NCI-H345 treated with DMSO at 0.1 percent for 48 hours (cell line): ENCODE data around the gene IARS1.

Experiments used
- DNase-seq: peaks from one replicate; lab custom pipeline; 2025; ENCODE audit not compliant: unreplicated experiment; lab: John Stamatoyannopoulos, UW

The IARS1 gene

DNA sequence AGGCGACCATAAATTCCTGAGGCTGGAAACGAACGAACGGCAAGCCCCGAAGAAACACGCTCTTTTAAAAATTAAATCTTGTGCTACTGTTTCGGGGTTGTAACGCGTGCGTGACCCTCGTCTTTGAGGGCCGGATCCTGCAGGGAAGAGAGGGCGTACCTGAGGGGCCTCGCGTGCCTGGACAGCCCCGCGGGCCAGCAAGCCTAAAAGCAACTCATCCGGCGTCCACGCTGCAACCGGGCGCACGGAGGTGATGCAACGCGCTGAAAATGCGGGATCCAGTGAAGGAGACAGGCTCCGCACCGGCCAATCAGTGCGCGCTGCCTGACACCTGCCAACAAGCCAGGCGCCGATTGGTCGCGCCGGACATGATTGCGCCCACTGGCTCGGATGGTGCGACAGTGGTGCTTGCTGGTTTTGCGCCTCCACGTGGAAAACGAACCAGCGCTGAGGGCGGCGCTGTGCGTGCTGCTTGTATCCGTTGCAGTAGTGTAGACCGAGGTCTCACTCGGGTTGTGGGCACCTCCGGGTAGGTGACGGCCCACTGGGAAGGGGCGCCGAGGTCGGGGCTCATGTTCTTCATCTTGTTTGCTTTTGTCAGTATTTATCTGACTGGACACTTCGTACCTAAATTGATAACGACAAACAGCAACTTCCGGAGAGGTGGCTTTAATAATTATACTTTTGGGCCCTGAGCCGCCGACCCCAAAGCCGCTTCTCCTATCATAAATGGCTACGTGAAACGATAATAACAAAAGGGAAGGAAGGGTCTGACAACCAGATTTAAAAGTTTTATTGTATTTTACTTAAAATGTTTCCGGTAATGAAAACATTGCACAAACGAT, at the start of gene IARS1:
Gene IARS1, minus strand, starts transcription at position 246 of the 845 bp plus-strand sequence. CDS start 4,278 bp downstream, outside the sequence.
- DNase-seq = peak; percentile 72

DNA sequence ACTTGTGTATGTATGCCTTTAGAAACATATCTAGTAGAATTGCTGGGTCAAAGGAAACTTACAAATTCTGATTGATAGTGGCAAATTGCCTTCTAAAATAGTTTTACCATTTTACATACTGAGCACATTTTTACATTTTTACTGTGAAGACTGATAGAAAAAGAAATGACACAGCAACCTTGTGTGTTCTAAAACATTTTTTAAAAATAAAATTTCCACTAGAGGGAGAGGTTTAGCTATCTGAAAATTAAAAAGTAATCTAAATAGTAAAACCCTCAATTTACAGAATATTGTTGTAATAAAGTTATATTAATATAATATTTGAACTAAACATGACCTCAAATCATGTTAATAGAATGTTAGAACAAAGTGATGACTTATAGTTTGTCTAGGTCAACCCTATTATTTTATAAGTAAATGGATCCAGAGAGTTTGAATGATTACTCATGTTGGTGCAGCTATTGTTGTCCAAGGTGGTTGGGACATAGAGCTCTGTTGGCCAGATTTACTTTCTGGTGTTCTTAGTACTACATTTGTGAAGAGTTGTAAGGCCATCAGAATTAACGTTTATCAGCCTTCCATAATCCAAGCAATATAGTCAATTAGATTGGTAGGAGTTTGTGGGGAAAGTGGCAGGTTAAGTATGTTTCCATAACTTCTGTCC, 49.5 kb upstream of the IARS1 start:
- no peak for DNase-seq

DNA sequence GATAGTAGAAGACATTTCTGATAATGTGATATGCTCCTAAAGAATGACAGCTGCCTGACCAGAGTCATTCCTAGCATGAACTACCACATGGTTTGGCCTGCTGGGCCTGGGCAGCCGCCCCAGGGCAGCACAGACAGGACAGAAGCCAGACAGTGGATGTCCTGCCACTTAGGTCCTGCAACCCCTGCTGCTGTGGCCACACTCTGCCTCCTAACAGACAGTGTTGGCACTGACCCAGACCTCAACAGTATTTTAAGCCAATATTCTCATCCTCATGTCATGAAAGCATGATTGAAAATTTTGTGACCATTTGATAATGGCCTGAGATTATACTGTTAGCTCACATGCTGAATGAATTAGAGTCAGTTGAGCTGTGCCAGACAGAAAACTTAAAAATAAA, 48.1 kb upstream of the IARS1 start:
- no peak for DNase-seq

DNA sequence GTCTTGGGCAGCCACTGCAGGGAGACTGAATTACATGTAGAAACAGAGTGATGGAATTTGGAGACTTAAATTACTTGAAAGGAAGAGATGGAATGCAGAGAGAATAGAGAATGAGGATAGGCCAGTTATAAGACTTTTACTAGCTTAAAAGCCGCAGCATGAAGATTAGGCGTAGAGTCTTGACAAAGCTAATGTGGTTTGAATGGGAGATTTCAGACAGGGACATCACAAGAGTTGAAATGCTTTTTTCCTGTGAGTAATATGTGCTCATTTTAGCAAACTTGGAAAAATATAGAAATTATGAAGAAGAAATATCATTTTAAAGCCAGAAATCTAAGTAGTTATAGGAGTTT, 39.8 kb upstream of the IARS1 start:
- no peak for DNase-seq

DNA sequence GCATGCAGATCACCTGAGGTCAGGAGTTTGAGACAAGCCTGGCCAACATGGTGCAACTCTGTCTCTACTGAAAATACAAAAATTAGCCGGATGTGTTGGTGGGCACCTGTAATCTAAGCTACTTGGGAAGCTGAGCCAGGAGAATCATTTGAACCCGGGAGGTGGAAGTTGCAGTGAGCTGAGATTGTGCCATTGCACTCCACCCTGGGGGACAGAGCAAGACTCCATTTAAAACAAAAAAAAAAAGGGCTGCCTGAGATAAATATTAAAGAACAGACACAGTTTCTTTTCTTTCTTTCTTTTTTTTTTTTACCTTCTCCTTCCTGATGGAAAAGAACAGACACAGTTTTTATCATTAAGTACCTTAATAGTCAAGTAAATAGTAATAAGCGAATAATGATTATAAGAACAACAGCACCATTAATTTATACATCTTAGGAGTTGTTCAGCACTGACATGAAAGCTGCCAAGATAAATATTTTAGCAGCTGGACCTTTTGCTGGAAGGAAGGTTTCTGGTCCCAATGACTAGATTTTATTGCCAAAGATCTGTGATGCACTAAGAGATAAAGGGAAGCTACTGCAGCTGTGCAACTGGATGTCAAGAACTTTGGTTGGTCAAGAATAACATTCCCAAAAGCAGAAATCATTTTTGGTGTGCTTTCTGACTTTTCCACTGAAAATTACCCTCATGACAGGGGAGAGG, 39.2 kb upstream of the IARS1 start:
- DNase-seq = no peak

DNA sequence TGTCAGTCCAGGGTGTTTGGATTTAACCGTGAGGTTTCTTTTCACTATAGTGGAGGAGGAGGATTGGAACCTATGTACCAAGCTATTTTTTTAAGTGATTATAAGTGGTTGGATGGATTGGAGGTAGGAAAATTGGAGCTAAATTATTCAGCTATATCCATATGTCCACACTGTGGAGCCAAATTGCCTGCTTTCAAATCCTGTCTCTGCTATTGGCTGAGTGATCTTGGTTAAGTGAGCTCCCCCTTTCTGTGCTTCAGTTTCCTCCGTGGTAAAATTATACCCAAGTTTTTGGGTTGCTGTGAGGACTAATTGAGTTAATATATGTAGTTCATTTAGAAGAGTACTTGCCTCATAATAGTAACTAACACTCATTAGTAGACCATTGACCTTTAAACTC, 34.7 kb upstream of the IARS1 start:
- no peak for DNase-seq

DNA sequence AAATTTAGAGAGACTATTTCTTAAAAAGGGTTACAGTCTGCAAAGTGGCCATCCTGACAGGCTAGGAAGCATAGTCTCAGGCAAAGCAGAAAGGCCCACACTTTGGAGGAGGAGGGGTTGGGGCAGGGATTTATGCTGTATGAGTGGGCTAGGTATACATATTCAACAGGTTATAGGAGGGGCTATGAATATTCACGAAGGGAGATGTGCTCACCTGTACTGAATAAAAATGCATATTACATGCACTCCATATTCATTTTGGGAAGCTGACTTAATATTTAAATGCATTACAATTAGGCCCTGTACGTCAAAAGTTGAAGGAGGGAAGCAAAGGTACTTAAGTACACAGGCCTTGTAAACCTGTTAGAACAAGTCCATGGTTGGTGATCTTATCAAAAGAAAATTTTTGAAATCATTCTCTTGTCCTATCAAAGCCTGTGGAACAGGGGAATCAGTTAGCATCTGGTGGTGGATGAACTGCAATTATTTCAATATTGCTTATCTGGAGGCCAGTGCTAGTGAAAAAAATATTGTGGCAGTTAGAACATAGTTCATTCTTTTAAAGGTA, 33.9 kb upstream of the IARS1 start:
- DNase-seq = no peak

DNA sequence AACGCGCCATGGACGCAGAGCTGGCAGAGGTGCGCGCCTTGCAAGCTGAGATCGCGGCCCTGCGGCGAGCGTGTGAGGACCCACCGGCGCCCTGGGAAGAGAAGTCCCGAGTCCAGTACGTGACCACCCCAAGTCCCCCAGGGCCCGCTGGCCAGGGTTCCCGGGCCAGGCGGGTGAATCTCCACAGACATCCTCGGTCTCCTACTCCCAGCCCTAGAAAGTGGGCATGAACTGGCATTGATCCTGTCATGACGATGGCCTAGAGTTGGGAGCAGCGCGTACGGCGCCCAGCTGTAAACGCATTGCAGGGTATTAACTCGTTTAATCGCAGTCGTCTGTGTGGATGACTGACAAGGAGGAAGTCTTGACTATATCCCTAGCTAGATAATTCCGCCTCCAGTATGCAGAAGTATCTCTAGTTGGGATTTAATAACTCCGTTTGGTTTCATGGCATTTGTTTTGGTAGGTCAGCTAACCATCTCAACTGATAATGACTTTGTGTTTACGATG, 32.5 kb upstream of the IARS1 start:
- no peak for DNase-seq

DNA sequence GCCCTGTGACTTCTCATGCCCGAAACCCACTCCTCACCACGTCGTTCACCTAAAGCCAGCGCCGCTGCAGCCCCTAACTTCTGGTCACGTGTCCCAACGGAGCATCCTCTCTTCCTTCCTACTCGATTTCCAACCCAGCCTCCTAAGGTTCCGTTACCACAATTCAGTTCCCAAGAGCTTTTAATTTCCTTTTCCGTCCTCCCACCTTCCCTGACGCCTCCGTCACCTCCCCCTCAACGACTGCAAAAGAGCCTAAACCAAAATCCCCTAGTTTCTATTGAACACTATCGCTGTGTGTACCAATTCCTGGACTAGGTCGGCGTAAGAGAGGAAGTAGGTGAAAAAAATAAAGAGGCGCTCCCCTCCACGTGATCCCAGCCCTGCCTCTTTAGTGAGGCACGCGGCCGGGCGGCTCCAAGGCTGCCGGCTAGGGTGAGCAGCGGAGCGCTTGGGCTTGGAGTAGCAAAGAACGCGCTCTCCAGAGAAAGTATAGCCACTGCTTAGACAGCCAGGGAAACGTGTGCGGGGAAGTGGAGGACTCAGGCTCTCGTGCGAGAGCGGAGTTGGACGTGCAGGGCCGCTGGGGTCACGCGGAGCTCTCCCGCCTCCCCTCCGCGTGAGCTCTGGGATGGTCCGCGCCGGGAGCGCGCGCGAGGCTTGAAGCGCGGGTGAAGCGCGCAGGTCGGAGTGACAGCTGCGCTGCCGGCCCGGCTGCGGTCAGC, 31.9 kb upstream of the IARS1 start, which contains the start of the genes CENPP and NOL8:
Gene CENPP, plus strand, starts transcription at position 685 of the 722 bp plus-strand sequence.
Gene NOL8, minus strand, starts transcription at position 82 of the 722 bp plus-strand sequence. CDS start 1,189 bp downstream, outside the sequence.
- DNase-seq = peak; percentile 84

DNA sequence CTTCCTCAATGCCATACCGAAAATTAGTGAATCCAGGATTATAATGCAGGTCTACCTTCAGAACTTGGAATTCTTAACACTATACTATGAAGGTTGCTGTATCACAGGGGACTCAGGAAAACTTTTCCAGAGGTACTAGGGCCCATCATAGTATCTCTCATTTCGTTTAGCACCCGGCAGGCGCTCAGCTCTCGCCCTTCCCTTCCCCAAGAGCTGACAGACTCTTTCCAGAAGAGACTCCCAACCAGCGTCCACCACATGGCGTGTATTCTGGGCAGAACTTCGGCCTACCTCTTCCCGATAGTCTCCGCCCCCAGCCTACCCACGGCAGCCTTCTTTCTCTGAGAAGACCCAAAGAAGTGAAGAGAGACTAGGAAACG, 31.4 kb upstream of the IARS1 start:
- no peak for DNase-seq

DNA sequence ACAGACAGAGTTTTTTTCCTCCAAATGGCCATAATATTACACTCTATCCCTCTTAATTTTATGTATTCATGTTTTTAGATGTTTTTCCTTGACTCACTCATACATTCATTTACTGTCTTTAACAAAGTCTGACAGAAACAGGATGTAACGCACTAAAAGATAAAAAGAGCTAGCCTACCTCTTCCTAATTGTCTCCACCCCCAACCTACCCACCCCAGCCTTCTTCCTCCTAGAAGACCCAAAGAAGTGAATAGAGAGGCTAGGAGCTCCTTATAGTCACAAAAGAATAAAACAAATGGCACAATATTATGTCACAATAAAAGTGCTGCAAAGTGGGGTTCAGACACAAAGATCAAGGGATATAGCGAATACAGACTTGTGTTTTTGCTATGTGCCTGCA, 30.9 kb upstream of the IARS1 start:
- DNase-seq = no peak

DNA sequence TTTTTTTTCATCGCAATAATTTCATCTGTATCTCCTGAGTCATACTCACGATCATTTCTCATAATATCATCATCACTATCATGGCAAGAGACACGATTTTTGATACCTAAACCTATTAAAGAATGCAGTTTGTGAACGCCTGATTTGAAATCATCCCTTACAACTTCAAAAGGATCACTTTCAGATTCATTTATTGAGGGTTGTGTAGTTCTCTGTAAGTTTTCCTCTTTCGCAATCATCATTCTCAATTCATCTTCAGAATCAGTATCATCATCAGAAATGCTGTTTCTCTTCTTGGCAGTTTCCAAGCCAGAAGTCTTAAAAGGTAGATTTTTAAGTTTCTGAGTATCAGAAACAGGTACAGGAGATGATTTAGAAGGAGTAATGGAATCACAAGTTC, 22.0 kb upstream of the IARS1 start:
- DNase-seq = no peak

DNA sequence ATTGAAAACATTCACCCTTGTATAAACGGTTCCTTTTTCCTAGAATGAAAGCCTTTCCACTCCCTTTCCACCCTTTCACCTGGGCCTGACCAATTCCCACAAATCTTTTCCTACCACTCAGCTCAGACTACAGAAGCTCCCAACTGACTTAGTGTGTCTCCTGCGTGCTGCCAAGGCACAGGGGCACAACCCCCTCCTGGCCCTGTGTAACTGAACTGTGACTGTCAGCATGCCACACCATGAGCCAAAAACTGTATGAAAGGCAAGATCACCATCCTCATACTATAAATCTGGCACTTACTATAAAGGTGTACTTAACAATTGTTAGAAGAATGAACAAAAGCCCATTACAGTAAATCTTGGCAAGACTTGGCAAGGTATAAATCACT, 20.1 kb upstream of the IARS1 start:
- DNase-seq = no peak

DNA sequence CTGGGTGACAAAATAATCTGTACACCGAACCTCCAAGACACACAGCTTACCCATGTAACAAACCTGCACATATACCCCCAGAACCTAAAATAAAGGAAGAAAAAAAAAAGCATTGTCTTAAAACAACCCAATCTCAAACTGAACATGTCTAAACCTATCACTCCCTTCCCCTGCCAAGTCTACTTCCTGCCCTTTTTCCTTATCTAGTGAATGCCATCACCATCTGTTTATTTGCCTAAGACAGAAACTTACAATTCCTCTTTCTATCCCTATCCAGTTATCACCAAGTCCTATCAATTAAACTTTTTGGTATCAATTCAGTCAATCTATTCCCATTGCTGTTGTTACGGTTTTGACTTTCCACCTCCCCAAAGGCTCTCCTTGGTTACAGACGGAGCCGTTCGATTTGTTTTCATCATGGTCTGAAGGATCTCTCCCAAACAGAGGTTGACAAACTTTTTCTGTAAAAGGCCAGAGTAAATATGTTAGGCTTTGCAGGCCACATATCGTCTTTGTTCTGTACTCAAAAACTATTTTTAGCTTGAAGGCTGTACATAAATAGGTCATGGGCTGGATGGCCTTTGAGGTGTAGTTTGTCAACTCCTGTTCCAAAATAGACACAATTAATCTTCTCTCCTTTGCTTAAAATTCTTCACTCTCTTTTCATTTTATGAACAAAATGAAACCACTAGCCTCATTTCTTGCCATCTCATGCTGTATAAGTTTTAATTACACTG, 19.6 kb upstream of the IARS1 start:
- DNase-seq = no peak

DNA sequence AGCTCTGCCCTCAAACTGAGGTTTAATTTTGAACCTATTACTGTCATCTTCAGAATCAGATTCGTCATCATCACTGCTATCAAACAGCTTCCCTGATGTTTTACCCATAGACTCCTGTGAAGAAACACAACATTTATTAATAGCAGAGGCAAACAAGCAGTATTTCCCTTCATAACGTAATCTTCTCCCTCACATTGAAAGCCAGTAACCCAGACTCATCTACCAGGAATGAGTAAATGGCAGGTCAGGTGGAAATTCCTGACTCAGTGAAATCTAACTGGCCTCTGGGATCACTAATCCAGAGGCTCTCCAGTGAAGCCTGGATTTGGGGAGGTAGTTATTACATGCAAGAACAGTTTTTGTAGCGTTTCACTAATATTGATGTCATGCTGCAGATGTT, 17.1 kb upstream of the IARS1 start:
- DNase-seq = no peak

DNA sequence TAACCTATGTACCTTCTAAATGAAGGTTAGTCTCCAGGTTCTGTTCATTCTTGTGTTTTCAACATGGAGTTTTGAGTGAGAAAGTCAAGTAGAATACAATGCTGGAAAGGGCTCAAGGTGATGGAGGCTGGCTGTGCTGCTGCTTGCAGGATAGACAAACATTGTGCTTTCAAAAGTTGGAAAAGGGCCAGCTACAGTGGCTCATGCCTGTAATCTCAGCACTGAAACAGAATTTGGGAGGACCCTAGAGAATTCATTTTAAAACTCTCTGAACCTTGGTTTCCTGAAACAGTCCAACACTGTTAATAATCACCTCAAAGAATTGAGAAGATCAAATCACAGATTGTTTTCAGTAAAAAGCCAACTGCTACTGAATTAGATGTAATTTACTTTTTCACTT, 15.4 kb upstream of the IARS1 start:
- no peak for DNase-seq

DNA sequence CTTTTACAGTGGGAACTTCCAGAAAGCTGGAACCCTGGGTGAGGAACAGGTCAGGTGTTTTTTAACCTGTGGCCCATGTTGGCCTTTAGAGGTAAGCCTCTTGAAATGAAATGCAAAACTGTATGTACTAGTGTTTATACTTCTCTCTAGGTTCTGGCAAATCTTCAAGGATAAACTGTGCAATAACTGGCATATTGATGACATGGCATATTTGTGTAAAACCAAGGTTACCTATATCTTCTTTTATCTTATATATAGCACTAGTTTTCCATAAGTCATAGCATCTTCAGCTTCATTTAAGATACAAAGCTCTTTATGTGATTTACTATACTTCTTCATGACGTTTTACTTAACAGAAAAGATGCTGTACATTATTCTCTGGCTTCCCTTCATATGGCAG, 7.4 kb upstream of the IARS1 start:
- no peak for DNase-seq

DNA sequence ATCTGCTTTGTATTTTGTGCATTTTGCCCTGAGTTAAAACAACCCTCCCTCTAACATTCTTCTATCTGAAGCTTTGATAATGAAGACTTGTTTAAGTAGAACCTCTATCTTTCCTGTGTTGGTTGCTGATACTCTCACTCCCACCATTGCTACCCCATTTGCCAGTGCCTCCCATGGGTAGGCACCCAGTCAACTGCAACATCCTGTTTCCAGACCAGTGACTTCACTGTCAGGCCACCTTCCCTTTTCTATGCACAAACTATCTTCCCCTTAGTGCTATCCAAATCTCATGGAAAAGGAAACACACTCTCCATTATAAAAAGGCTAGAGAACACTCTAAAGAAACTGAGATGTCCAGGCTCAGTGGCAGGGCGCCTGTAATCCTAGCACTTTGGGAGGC, 5.6 kb upstream of the IARS1 start:
- no peak for DNase-seq

DNA sequence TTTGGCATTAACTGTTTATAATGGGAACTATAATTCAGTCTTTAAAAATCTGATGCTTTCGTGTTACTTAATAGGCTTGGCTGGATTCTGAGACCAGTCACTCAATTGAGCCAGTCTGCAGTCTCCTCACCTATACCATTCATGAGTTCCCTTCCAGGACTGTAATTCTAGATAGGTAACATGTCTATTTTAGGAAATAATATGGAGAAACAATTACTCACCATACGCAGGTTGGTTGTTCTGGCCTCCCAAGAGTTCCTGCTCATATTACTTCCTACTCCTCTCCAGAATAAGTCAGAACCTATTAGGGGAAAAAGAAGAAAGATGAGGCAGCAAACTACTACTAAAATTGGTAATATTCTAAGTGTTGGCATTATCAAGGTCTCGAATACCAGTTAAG, 4.5 kb upstream of the IARS1 start:
- no peak for DNase-seq

DNA sequence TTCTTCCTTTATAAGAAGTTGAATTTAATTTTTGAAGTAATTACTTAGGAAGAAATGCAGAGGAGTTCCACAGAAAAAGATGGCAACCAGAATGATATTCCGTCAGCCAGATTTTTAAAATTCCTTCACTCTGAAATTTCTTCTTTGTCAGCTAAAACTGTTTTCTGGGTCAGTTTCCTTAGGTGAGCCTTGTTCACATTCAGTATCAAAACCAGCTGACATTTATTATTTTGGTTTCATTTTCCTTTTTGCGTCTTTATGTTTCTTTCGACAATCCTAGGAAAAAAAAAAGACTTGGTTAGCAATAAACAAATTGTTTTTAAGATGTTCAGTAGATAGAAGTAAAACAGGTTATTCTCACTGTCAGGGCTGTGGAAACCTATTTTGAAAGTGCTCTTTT, 4.1 kb upstream of the IARS1 start:
- DNase-seq = no peak
